ENCODE results near the gene ZC3HAV1.

The ZC3HAV1 gene

GRCh38 chr7:139119486-139119849 lies 9.9 kb upstream of the ZC3HAV1 start:
- no peak for TF ChIP-seq ARNTL (CRISPR knock-in tag; IDR thresholded peaks at IDR 0.05; ENCODE audit: borderline replicate concordance, low read depth)
- no peak for TF ChIP-seq ZFP3 (CRISPR knock-in tag; IDR thresholded peaks at IDR 0.05)
- TF ChIP-seq ZC3H10 (CRISPR knock-in tag; IDR thresholded peaks at IDR 0.05) = no peak
- TF ChIP-seq TCF4 (CRISPR knock-in tag; IDR thresholded peaks at IDR 0.05; ENCODE audit: borderline replicate concordance) = no peak
- no peak for TF ChIP-seq ISL1 (CRISPR knock-in tag; IDR thresholded peaks at IDR 0.05)
- TF ChIP-seq PATZ1 (CRISPR knock-in tag; IDR thresholded peaks at IDR 0.05; ENCODE audit: borderline replicate concordance) = no peak
- no peak for TF ChIP-seq ZNF70 (CRISPR knock-in tag; IDR thresholded peaks at IDR 0.05)
- TF ChIP-seq TSHZ2 (CRISPR knock-in tag; IDR thresholded peaks at IDR 0.05) = no peak
- no peak for ATAC-seq

GRCh38 chr7:139118805-139119485 lies 9.4 kb upstream of the ZC3HAV1 start:
- TF ChIP-seq, protein P1, sequence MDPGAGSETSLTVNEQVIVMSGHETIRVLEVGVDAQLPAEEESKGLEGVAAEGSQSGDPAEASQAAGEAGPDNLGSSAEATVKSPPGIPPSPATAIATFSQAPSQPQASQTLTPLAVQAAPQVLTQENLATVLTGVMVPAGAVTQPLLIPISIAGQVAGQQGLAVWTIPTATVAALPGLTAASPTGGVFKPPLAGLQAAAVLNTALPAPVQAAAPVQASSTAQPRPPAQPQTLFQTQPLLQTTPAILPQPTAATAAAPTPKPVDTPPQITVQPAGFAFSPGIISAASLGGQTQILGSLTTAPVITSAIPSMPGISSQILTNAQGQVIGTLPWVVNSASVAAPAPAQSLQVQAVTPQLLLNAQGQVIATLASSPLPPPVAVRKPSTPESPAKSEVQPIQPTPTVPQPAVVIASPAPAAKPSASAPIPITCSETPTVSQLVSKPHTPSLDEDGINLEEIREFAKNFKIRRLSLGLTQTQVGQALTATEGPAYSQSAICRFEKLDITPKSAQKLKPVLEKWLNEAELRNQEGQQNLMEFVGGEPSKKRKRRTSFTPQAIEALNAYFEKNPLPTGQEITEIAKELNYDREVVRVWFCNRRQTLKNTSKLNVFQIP (CRISPR knock-in tag; IDR thresholded peaks at IDR 0.05; ENCODE audit: borderline replicate concordance, low read depth) = no peak
- TF ChIP-seq SNAI2 (CRISPR knock-in tag; IDR thresholded peaks at IDR 0.05) = no peak
- no peak for TF ChIP-seq OSR1 (CRISPR knock-in tag; IDR thresholded peaks at IDR 0.05)
- TF ChIP-seq ZFP30 (CRISPR knock-in tag; IDR thresholded peaks at IDR 0.05) = no peak
- TF ChIP-seq ZFP3 (CRISPR knock-in tag; IDR thresholded peaks at IDR 0.05) = no peak
- TF ChIP-seq CSRNP3 (CRISPR knock-in tag; IDR thresholded peaks at IDR 0.05) = no peak
- TF ChIP-seq TOX (CRISPR knock-in tag; IDR thresholded peaks at IDR 0.05; ENCODE audit: borderline replicate concordance) = no peak
- TF ChIP-seq ZNF8 (CRISPR knock-in tag; IDR thresholded peaks at IDR 0.05) = no peak
- TF ChIP-seq TCF4 (CRISPR knock-in tag; IDR thresholded peaks at IDR 0.05; ENCODE audit: borderline replicate concordance) = no peak
- TF ChIP-seq ARNTL (CRISPR knock-in tag; IDR thresholded peaks at IDR 0.05; ENCODE audit: borderline replicate concordance, low read depth) = no peak
- no peak for TF ChIP-seq PPARA (CRISPR knock-in tag; IDR thresholded peaks at IDR 0.05; ENCODE audit: borderline replicate concordance)
- TF ChIP-seq CSDC2 (CRISPR knock-in tag; IDR thresholded peaks at IDR 0.05) = no peak
- no peak for TF ChIP-seq TSHZ2 (CRISPR knock-in tag; IDR thresholded peaks at IDR 0.05)
- TF ChIP-seq, protein P2, sequence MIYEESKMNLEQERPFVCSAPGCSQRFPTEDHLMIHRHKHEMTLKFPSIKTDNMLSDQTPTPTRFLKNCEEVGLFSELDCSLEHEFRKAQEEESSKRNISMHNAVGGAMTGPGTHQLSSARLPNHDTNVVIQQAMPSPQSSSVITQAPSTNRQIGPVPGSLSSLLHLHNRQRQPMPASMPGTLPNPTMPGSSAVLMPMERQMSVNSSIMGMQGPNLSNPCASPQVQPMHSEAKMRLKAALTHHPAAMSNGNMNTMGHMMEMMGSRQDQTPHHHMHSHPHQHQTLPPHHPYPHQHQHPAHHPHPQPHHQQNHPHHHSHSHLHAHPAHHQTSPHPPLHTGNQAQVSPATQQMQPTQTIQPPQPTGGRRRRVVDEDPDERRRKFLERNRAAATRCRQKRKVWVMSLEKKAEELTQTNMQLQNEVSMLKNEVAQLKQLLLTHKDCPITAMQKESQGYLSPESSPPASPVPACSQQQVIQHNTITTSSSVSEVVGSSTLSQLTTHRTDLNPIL (CRISPR knock-in tag; IDR thresholded peaks at IDR 0.05; ENCODE audit: low read depth) = no peak
- TF ChIP-seq BACH2 (CRISPR knock-in tag; IDR thresholded peaks at IDR 0.05; ENCODE audit: borderline replicate concordance) = no peak; the same call in 1 of the 2 replicates
- TF ChIP-seq ESRRG (CRISPR knock-in tag; IDR thresholded peaks at IDR 0.05) = no peak
- TF ChIP-seq RARB (CRISPR knock-in tag; IDR thresholded peaks at IDR 0.05) = no peak
- no peak for TF ChIP-seq ISL1 (CRISPR knock-in tag; IDR thresholded peaks at IDR 0.05)
- TF ChIP-seq ZNF565 (CRISPR knock-in tag; conservative IDR thresholded peaks at IDR 0.05; ENCODE audit: low read depth) = no peak
- no peak for TF ChIP-seq GLIS3 (CRISPR knock-in tag; IDR thresholded peaks at IDR 0.05)

More at GRCh38 chr7:139118805-139119485, 9.4 kb upstream of the ZC3HAV1 start:
- ATAC-seq = no peak; the same call in 2 of the 3 replicates

Data from SK-N-SH treated with all-trans-retinoic acid at 6 μM for 48 hours (cell line).